GM21825 (cell line): ENCODE results near the gene FAM120B.

Experiments
- ATAC-seq: cut with Tn5 transposase; IDR thresholded peaks from one replicate; pipeline ENCODE4 v1.9.1; 2021; ENCODE audit warnings: mild to moderate bottlenecking, moderate library complexity; ENCODE audit not compliant: unreplicated experiment

Gene FAM120B

GRCh38 chr6:170410241-170410640 lies 103.7 kb downstream of the FAM120B start:
- no peak for ATAC-seq

GRCh38 chr6:170415318-170415717 lies 108.8 kb downstream of the FAM120B start:
- no peak for ATAC-seq

GRCh38 chr6:170416303-170416702 lies 109.7 kb downstream of the FAM120B start:
- no peak for ATAC-seq

- no peak for ATAC-seq
These were observed 110.5 kb downstream of the FAM120B start for GRCh38 chr6:170416959-170417606.

GRCh38 chr6:170417881-170418280 lies 111.3 kb downstream of the FAM120B start:
- no peak for ATAC-seq

- no peak for ATAC-seq
These were observed 113.7 kb downstream of the FAM120B start for GRCh38 chr6:170420283-170420682.

GRCh38 chr6:170420791-170421776 lies 114.5 kb downstream of the FAM120B start:
- ATAC-seq: no peak

- ATAC-seq: no peak
These were observed 115.4 kb downstream of the FAM120B start for GRCh38 chr6:170421921-170422320.

GRCh38 chr6:170423030-170423429 lies 116.5 kb downstream of the FAM120B start:
- ATAC-seq: no peak

GRCh38 chr6:170423814-170424603 lies 117.5 kb downstream of the FAM120B start:
- no peak for ATAC-seq

- ATAC-seq: no peak
These were observed 118.1 kb downstream of the FAM120B start for GRCh38 chr6:170424604-170425126.

GRCh38 chr6:170429450-170429849 lies 122.9 kb downstream of the FAM120B start:
- ATAC-seq: no peak

GRCh38 chr6:170433163-170434116 lies 126.9 kb downstream of the FAM120B start:
- no peak for ATAC-seq

GRCh38 chr6:170434117-170434820 lies 127.7 kb downstream of the FAM120B start:
- no peak for ATAC-seq

- ATAC-seq: no peak
These were observed 128.2 kb downstream of the FAM120B start for GRCh38 chr6:170434821-170435155.

GRCh38 chr6:170435766-170436165 lies 129.2 kb downstream of the FAM120B start:
- ATAC-seq: no peak

GRCh38 chr6:170436209-170436809 lies 129.8 kb downstream of the FAM120B start:
- no peak for ATAC-seq

- ATAC-seq: no peak
These were observed 131.3 kb downstream of the FAM120B start for GRCh38 chr6:170437719-170438401.
